Stomach (tissue), 9 donors: ENCODE data around the gene SLBP. TPM values are rescaled to one million over a fixed set of nuclear protein-coding genes. Genes with fewer than 3 reads are reported as not detected.
"Not testable (repeated sequence)": the region's sequence is repeated elsewhere in the genome, so short reads cannot be mapped to it uniquely, and the experiment has no call there.

ENCODE experiments used
- DNase-seq, 2 donors: peaks; one replicate each; pipeline versions ENCODE4 v3.0.0 to v3.0.0-alpha.2; 2013 to 2019
- H3K27ac ChIP-seq, 5 donors: fragments of 200-600 bp in 4 of 5; sonication (generic) in 4 of 5; one replicate each; pipeline ENCODE4 v1.5.1; 2013 to 2019; ENCODE audit warnings: mild to moderate bottlenecking in 1 of 5, moderate library complexity in 1 of 5
- H3K27me3 ChIP-seq, 3 donors: fragments of 200-600 bp; sonication (generic); one replicate each; pipeline ENCODE4 v1.5.1; 2017 to 2019; ENCODE audit warnings: mixed run types in 1 of 3
- H3K36me3 ChIP-seq, 4 donors: fragments of 200-600 bp; sonication (generic); 1 replicate in 3 of 4; 2 replicates in 1 of 4; pipeline ENCODE4 v1.5.1; 2016 to 2019
- H3K4me1 ChIP-seq, 4 donors: fragments of 200-600 bp; sonication (generic); one replicate each; pipeline ENCODE4 v1.5.1; 2016 to 2019
- H3K4me3 ChIP-seq, 4 donors: fragments of 200-600 bp; sonication (generic) in 3 of 4; one replicate each; pipeline ENCODE4 v1.5.1; 2016 to 2019; ENCODE audit warnings: mild to moderate bottlenecking in 1 of 4
- H3K9me3 ChIP-seq, 4 donors: fragments of 200-600 bp; sonication (generic); one replicate each; pipeline ENCODE4 v1.5.1; 2016 to 2019
- CTCF ChIP-seq, 7 experiments: fragments of 450-650 bp in 4 of 7; fragments of 200-600 bp in 3 of 7; sonication (generic) in 3 of 7; IDR thresholded peaks; one replicate each; pipeline ENCODE4 v1.5.1; 2016 to 2019; ENCODE audit warnings: antibody characterized with exemption in 7 of 7, control low read depth in 2 of 7, mild to moderate bottlenecking in 1 of 7
- EP300 ChIP-seq: sonication (generic); formaldehyde crosslinking; IDR thresholded peaks from one replicate; pipeline ENCODE4 v1.6.1; 2017; ENCODE audit warnings: antibody characterized with exemption
- POLR2A ChIP-seq, 4 donors: fragments of 450-650 bp; IDR thresholded peaks; one replicate each; pipeline ENCODE4 v1.6.1; 2016; ENCODE audit warnings: antibody characterized with exemption in 4 of 4, control low read depth in 2 of 4, mild to moderate bottlenecking in 1 of 4, moderate library complexity in 1 of 4
- POLR2AphosphoS5 ChIP-seq, 3 donors: sonication (generic); formaldehyde crosslinking; IDR thresholded peaks; one replicate each; pipeline ENCODE4 v1.6.1; 2016; ENCODE audit warnings: antibody characterized with exemption in 3 of 3
- WGBS, 5 donors: extraction: QIAGEN DNeasy Blood & Tissue Kit in 3 of 5; methylation state at CpG; one replicate each; pipeline versions ENCODE4 v1.1.5 to v1.1.7; 2013 to 2018; 5-methylcytosine and 5-hydroxymethylcytosine counted together
- intact Hi-C: fragments of 100-400 bp; cut with DNase I; formaldehyde crosslinking; loops from one replicate; pipeline ENCODE4 v1.15.1; 2023; ENCODE audit warnings: low total_unique reads
- polyA plus RNA-seq, 3 donors: library from polyadenylated mRNA; stranded (reverse); fragments of 200-250 nt; gene quantifications; one replicate each; pipeline ENCODE4 v1.2.3, GENCODE V29; 2013
- total RNA-seq, 5 donors: library from RNA; depleted of rRNA; stranded (reverse); fragments of >200 nt; gene quantifications; one replicate each; pipeline versions ENCODE4 v1.1.0 to v1.2.3, GENCODE V29; 2014 to 2016
- donor health status: healthy with polysubstance abuse.
- donor health status: Bipolar disorder and iron deficiency.
- donor health status: healthy.

Gene SLBP
- total and polyA plus RNA-seq, 8 donors, result 28.3 to 163 (median 38.1) TPM

GRCh38 chr4:1706358-1706757, 5.8 kb downstream of the SLBP start:
- peaks cover 13 to 52% (median 44%) of the 10 kb centered on the region in 4 donors for H3K36me3 ChIP-seq
- intact Hi-C loops, result no loop called here
- peaks cover 31 to 80% (median 52%) of the 10 kb centered on the region in 4 donors for H3K4me1 ChIP-seq
- no peaks in the 10 kb centered on the region for H3K9me3 ChIP-seq
- no peak for TF ChIP-seq POLR2AphosphoS5 (IDR thresholded peaks at IDR 0.05)
- no peak for TF ChIP-seq EP300
- no peak for DNase-seq
- no peaks in the 10 kb centered on the region for H3K27me3 ChIP-seq
- H3K27ac ChIP-seq, result no peak overlapping the region
- no peak overlapping the region for H3K4me3 ChIP-seq
- 69 to 82% (median 77%) methylated on average over 6 of the region's 6 CpGs for WGBS, 5 donors

GRCh38 chr4:1705732-1706131, 6.4 kb downstream of the SLBP start:
- intact Hi-C loops, result no loop called here

GRCh38 chr4:1703867-1704266, 8.3 kb downstream of the SLBP start:
- Histone ChIP-seq H3K9me3 (no peaks in the 10 kb centered on the region), H3K27ac (no peak overlapping the region), H3K4me3 (no peak overlapping the region), H3K36me3 (peaks cover 15 to 76% (median 66%) of the 10 kb centered on the region in 4 donors), H3K4me1 (peaks cover 8 to 56% (median 27%) of the 10 kb centered on the region in 4 donors), H3K27me3 (no peaks in the 10 kb centered on the region)
- WGBS, 5 donors, result 60 to 67% (median 63%) methylated on average over 1 of the region's 1 CpG
- no peak for TF ChIP-seq POLR2A (IDR thresholded peaks at IDR 0.05)
- intact Hi-C loops, result no loop called here
- DNase-seq, result no peak

More at GRCh38 chr4:1705732-1706131, 6.4 kb downstream of the SLBP start:
- Histone ChIP-seq H3K4me1 (peaks cover 25 to 74% (median 46%) of the 10 kb centered on the region in 4 donors), H3K9me3 (no peaks in the 10 kb centered on the region), H3K27ac (no peak overlapping the region), H3K36me3 (peaks cover 15 to 57% (median 49%) of the 10 kb centered on the region in 4 donors), H3K27me3 (no peaks in the 10 kb centered on the region), H3K4me3 (no peak overlapping the region)
- WGBS, 5 donors, result 92 to 95% (median 95%) methylated on average over 6 of the region's 6 CpGs
- no peak for DNase-seq
- no peak for TF ChIP-seq POLR2AphosphoS5 (IDR thresholded peaks at IDR 0.05)
- no peak for TF ChIP-seq EP300
- no peak for TF ChIP-seq POLR2A (IDR thresholded peaks at IDR 0.05)
- TF ChIP-seq CTCF (IDR thresholded peaks at IDR 0.05), result no peak

GRCh38 chr4:1701671-1702070, 10.4 kb downstream of the SLBP start:
- H3K27me3 ChIP-seq, intact Hi-C loops, DNase-seq, H3K4me3 ChIP-seq, H3K9me3 ChIP-seq: not testable (repeated sequence)
- WGBS, 5 donors, result 83 to 92% (median 86%) methylated on average over 8 of the region's 8 CpGs
- Histone ChIP-seq H3K27ac (peak overlapping the region in 1 of 5 donors; percentile 4), H3K36me3 (peaks cover 27 to 92% (median 87%) of the 10 kb centered on the region in 4 donors), H3K4me1 (peaks cover 0 to 44% (median 21%) of the 10 kb centered on the region in 4 donors)

- peak in 1 of 2 donors; percentile 60 for DNase-seq
- intact Hi-C loops, result no loop called here
Observed at GRCh38 chr4:1695913-1696312, 16.2 kb downstream of the SLBP start.

More at GRCh38 chr4:1695913-1696312, 16.2 kb downstream of the SLBP start:
- Histone ChIP-seq H3K27ac (no peak overlapping the region), H3K4me1 (peaks cover 0 to 7% (median 0%) of the 10 kb centered on the region in 4 donors), H3K36me3 (peaks cover 52 to 98% (median 96%) of the 10 kb centered on the region in 4 donors), H3K4me3 (no peak overlapping the region), H3K27me3 (no peaks in the 10 kb centered on the region), H3K9me3 (no peaks in the 10 kb centered on the region)
- WGBS, 5 donors, result 74 to 82% (median 78%) methylated on average over 5 of the region's 5 CpGs
- TF ChIP-seq CTCF (IDR thresholded peaks at IDR 0.05), result no peak
